HEK293T (cell line): ENCODE data around the gene ZDHHC13.

Experiments used
- CTCF ChIA-PET: fragments of 350-600 bp; formaldehyde crosslinking; extraction: SDS; loops from one replicate; lab custom pipeline; 2021; ENCODE audit warnings: antibody characterized with exemption, inconsistent platforms; lab: Yijun Ruan, JAX
- POLR2A ChIA-PET: fragments of 350-600 bp; formaldehyde crosslinking; extraction: SDS; loops from one replicate; lab custom pipeline; 2020; ENCODE audit warnings: antibody characterized with exemption, inconsistent platforms; lab: Yijun Ruan, JAX
- DNase-seq: peaks from one replicate; pipeline ENCODE4 v3.0.0; 2012; ENCODE audit warnings: mixed read lengths; ENCODE audit errors: extremely low spot score
- ARNT ChIP-seq: fragments of 450-650 bp; IDR thresholded peaks from 2 replicates; pipeline ENCODE4 v1.6.1; 2017; ENCODE audit warnings: mild to moderate bottlenecking
- BHLHE40 ChIP-seq: fragments of 450-650 bp; IDR thresholded peaks from 2 replicates; pipeline ENCODE4 v1.6.1; 2016; ENCODE audit warnings: mild to moderate bottlenecking, moderate library complexity, borderline replicate concordance
- CTBP1 ChIP-seq: fragments of 450-650 bp; IDR thresholded peaks from 2 replicates; pipeline ENCODE4 v1.6.1; 2016; ENCODE audit warnings: borderline replicate concordance
- ELF4 ChIP-seq: fragments of 450-650 bp; IDR thresholded peaks from 2 replicates; pipeline ENCODE4 v1.6.1; 2017; ENCODE audit warnings: antibody characterized with exemption
- FOXA1 ChIP-seq: fragments of 450-650 bp; IDR thresholded peaks from 2 replicates; pipeline ENCODE4 v1.6.1; 2016; ENCODE audit warnings: mild to moderate bottlenecking
- FOXK2 ChIP-seq: fragments of 450-650 bp; IDR thresholded peaks from 2 replicates; pipeline ENCODE4 v1.6.1; 2016; ENCODE audit warnings: mild to moderate bottlenecking
- FOXM1 ChIP-seq: fragments of 450-650 bp; IDR thresholded peaks from 2 replicates; pipeline ENCODE4 v1.6.1; 2017; ENCODE audit warnings: mild to moderate bottlenecking, borderline replicate concordance
- HDGF ChIP-seq: fragments of 450-650 bp; IDR thresholded peaks from 2 replicates; pipeline ENCODE4 v1.6.1; 2017; ENCODE audit warnings: antibody characterized with exemption, borderline replicate concordance
- L3MBTL2 ChIP-seq: fragments of 450-650 bp; conservative IDR thresholded peaks from 2 replicates; pipeline ENCODE4 v1.6.1; 2016; ENCODE audit warnings: mild to moderate bottlenecking
- LEF1 ChIP-seq: fragments of 450-650 bp; IDR thresholded peaks from 2 replicates; pipeline ENCODE4 v1.6.1; 2017; ENCODE audit warnings: mild to moderate bottlenecking, borderline replicate concordance
- NFRKB ChIP-seq: fragments of 450-650 bp; IDR thresholded peaks from 2 replicates; pipeline ENCODE4 v1.6.1; 2016; ENCODE audit warnings: mild to moderate bottlenecking, moderate library complexity
- PKNOX1 ChIP-seq: fragments of 450-650 bp; IDR thresholded peaks from 2 replicates; pipeline ENCODE4 v1.6.1; 2016
- SP1 ChIP-seq: fragments of 450-650 bp; IDR thresholded peaks from 2 replicates; pipeline ENCODE4 v1.6.1; 2017
- SUZ12 ChIP-seq: fragments of 450-650 bp; IDR thresholded peaks from 2 replicates; pipeline ENCODE4 v1.6.1; 2016; ENCODE audit warnings: mild to moderate bottlenecking
- TARDBP ChIP-seq: fragments of 450-650 bp; IDR thresholded peaks from 2 replicates; pipeline ENCODE4 v1.6.1; 2016
- ZNF384 ChIP-seq: fragments of 450-650 bp; IDR thresholded peaks from 2 replicates; pipeline ENCODE4 v1.6.1; 2016

ZDHHC13 gene

GRCh38 chr11:19208181-19208580 is 91.2 kb downstream of the ZDHHC13 start:
- no peak for DNase-seq
- TF ChIP-seq HDGF (no peak), CTBP1 (no peak), LEF1 (no peak), NFRKB (no peak), PKNOX1 (no peak), BHLHE40 (no peak), SP1 (no peak), TARDBP (no peak), SUZ12 (no peak)
- CTCF ChIA-PET = no interaction called here
- POLR2A ChIA-PET = no interaction called here

GRCh38 chr11:19208959-19209546 is 92.1 kb downstream of the ZDHHC13 start:
- ChIA-PET CTCF (no interaction called here), POLR2A (no interaction called here)
- TF ChIP-seq FOXK2 (no peak), FOXA1 (no peak), ZNF384 (no peak), ARNT (no peak), SUZ12 (no peak), PKNOX1 (no peak)
- no peak for DNase-seq

GRCh38 chr11:19209617-19210370 is 92.8 kb downstream of the ZDHHC13 start:
- no peak for TF ChIP-seq FOXA1
- TF ChIP-seq BHLHE40 = no peak
- no peak for TF ChIP-seq FOXK2
- no peak for TF ChIP-seq SP1
- TF ChIP-seq ARNT = no peak
- no peak for TF ChIP-seq HDGF
- no peak for TF ChIP-seq ELF4
- no peak for TF ChIP-seq TARDBP
- no peak for TF ChIP-seq LEF1
- no peak for TF ChIP-seq PKNOX1
- no peak for TF ChIP-seq ZNF384
- ChIA-PET POLR2A (no interaction called here), CTCF (no interaction called here)
- no peak for DNase-seq

GRCh38 chr11:19216021-19216420 is 99.1 kb downstream of the ZDHHC13 start:
- POLR2A ChIA-PET = no interaction called here
- no peak for TF ChIP-seq ELF4
- TF ChIP-seq PKNOX1 = no peak
- no peak for TF ChIP-seq SP1
- TF ChIP-seq FOXM1 = no peak
- TF ChIP-seq LEF1 = no peak
- no peak for TF ChIP-seq SUZ12
- TF ChIP-seq FOXK2 = no peak
- no peak for TF ChIP-seq BHLHE40
- no peak for TF ChIP-seq NFRKB
- CTCF ChIA-PET = interaction anchor here (0.7 kb wide), 1 partner anchor 798 kb away, joined by 7 read pairs; no protein-coding TSS in a partner anchor
- no peak for DNase-seq

GRCh38 chr11:19216709-19217374 is 99.9 kb downstream of the ZDHHC13 start:
- POLR2A ChIA-PET = no interaction called here
- TF ChIP-seq CTBP1 (no peak), NFRKB (no peak), TARDBP (no peak), HDGF (no peak), SP1 (no peak), L3MBTL2 (no peak)
- no peak for DNase-seq
- CTCF ChIA-PET = interaction anchor here (0.7 kb wide), 1 partner anchor 799 kb away, joined by 7 read pairs; no protein-coding TSS in a partner anchor

- ChIA-PET CTCF (interaction anchor here (0.6 kb wide), 1 partner anchor 134 kb away, joined by 3 read pairs; no protein-coding TSS in a partner anchor), POLR2A (no interaction called here)
- no peak for DNase-seq
- TF ChIP-seq LEF1 (no peak), SUZ12 (no peak), FOXM1 (no peak), ELF4 (no peak)
These were observed 101.2 kb downstream of the ZDHHC13 start for GRCh38 chr11:19218216-19218615.
